ENCODE measurements around the gene ITGA1. TPM values are rescaled to one million over a fixed set of nuclear protein-coding genes. Genes with fewer than 3 reads are reported as not detected.

Gene ITGA1
- total RNA-seq, 2 donors from 2014 or later: 29.3 to 34.9 TPM

- intact Hi-C loops (cut with DNase I): no loop called here
- ATAC-seq: no peak
- DNase-seq: no peak
These were observed 93.8 kb downstream of the ITGA1 start for GRCh38 chr5:52881468-52881867.

- ATAC-seq: no peak
- no peak for DNase-seq
- intact Hi-C loops (cut with DNase I): no loop called here
These were observed 95.4 kb downstream of the ITGA1 start for GRCh38 chr5:52883110-52883509.

- ATAC-seq: no peak
- no peak for DNase-seq
- intact Hi-C loops (cut with DNase I): no loop called here
These were observed 96.7 kb downstream of the ITGA1 start for GRCh38 chr5:52884453-52884852.

GRCh38 chr5:52885614-52886013, 97.9 kb downstream of the ITGA1 start:
- intact Hi-C loops (cut with DNase I): no loop called here
- ATAC-seq: no peak
- DNase-seq: no peak

- intact Hi-C loops (cut with DNase I): no loop called here
- no peak for DNase-seq
- no peak for ATAC-seq
These were observed 98.5 kb downstream of the ITGA1 start for GRCh38 chr5:52886206-52886605.

- DNase-seq: no peak
- intact Hi-C loops (cut with DNase I): no loop called here
These were observed 99.3 kb downstream of the ITGA1 start for GRCh38 chr5:52887066-52887465.

GRCh38 chr5:52888363-52888762, 100.6 kb downstream of the ITGA1 start:
- ATAC-seq (no peak), DNase-seq (no peak)
- intact Hi-C loops (cut with DNase I): no loop called here

More at GRCh38 chr5:52887066-52887465, 99.3 kb downstream of the ITGA1 start:
- no peak for ATAC-seq

GRCh38 chr5:52892242-52892878, 104.6 kb downstream of the ITGA1 start:
- DNase-seq: no peak
- no peak for ATAC-seq
- intact Hi-C loops (cut with DNase I): no loop called here

- intact Hi-C loops (cut with DNase I): no loop called here
- ATAC-seq (peak; percentile 42 to 72), DNase-seq (no peak)
These were observed 105.4 kb downstream of the ITGA1 start for GRCh38 chr5:52893105-52893504.

GRCh38 chr5:52893863-52894262, 106.1 kb downstream of the ITGA1 start:
- intact Hi-C loops (cut with DNase I): no loop called here
- ATAC-seq (no peak), DNase-seq (no peak)

GRCh38 chr5:52894451-52894850, 106.7 kb downstream of the ITGA1 start:
- ATAC-seq (no peak), DNase-seq (no peak)
- intact Hi-C loops (cut with DNase I): no loop called here

GRCh38 chr5:52895075-52895474, 107.4 kb downstream of the ITGA1 start:
- intact Hi-C loops (cut with DNase I): no loop called here
- ATAC-seq (peak in 1 of 2 donors; percentile 52), DNase-seq (no peak)

GRCh38 chr5:52895572-52896413, 108.1 kb downstream of the ITGA1 start:
- intact Hi-C loops (cut with DNase I): no loop called here
- DNase-seq (no peak), ATAC-seq (peak in 1 of 2 donors; percentile 62)

GRCh38 chr5:52896534-52897237, 109.0 kb downstream of the ITGA1 start:
- DNase-seq (no peak), ATAC-seq (peak in 1 of 2 donors; percentile 41)
- intact Hi-C loops (cut with DNase I): no loop called here

GRCh38 chr5:52897238-52897614, 109.5 kb downstream of the ITGA1 start:
- intact Hi-C loops (cut with DNase I): no loop called here
- ATAC-seq: no peak
- DNase-seq: no peak

- intact Hi-C loops (cut with DNase I): no loop called here
- no peak for DNase-seq
- ATAC-seq: no peak
These were observed 111.4 kb downstream of the ITGA1 start for GRCh38 chr5:52898961-52899680.

- ATAC-seq (no peak), DNase-seq (no peak)
- intact Hi-C loops (cut with DNase I): no loop called here
These were observed 115.4 kb downstream of the ITGA1 start for GRCh38 chr5:52903142-52903541.

GRCh38 chr5:52906343-52906742, 118.6 kb downstream of the ITGA1 start:
- ATAC-seq (no peak), DNase-seq (no peak)
- intact Hi-C loops (cut with DNase I): no loop called here

- DNase-seq: no peak
- intact Hi-C loops (cut with DNase I): no loop called here
- no peak for ATAC-seq
These were observed 119.1 kb downstream of the ITGA1 start for GRCh38 chr5:52906845-52907244.

GRCh38 chr5:52909192-52909591, 121.5 kb downstream of the ITGA1 start:
- no peak for DNase-seq
- peak in 1 of 2 donors; percentile 71 for ATAC-seq
- intact Hi-C loops (cut with DNase I): no loop called here
